Activated CD8-positive, alpha-beta memory T cell treated with anti-CD3 and anti-CD28 coated beads for 36 hours (primary cell): ENCODE results near the gene INVS. TPM values are rescaled to one million over a fixed set of nuclear protein-coding genes. Genes with fewer than 3 reads are reported as not detected.
"Not testable (repeated sequence)": the region's sequence is repeated elsewhere in the genome, so short reads cannot be mapped to it uniquely, and the experiment has no call there.

Experiments used
- CTCF ChIA-PET: fragments of 350-600 bp; sonication (Branson Sonifier 250); formaldehyde crosslinking; loops from one replicate; lab custom pipeline; 2021; ENCODE audit warnings: antibody characterized with exemption; lab: Charles Lee
- POLR2A ChIA-PET: fragments of 350-600 bp; sonication (Branson Sonifier 250); formaldehyde crosslinking; loops from one replicate; lab custom pipeline; 2021; ENCODE audit warnings: antibody characterized with exemption; lab: Charles Lee
- total RNA-seq, 2 experiments: library from RNA; stranded (reverse); gene quantifications; one replicate each; pipeline ENCODE4 v1.2.3, GENCODE V29; 2021

The INVS gene, protein sequence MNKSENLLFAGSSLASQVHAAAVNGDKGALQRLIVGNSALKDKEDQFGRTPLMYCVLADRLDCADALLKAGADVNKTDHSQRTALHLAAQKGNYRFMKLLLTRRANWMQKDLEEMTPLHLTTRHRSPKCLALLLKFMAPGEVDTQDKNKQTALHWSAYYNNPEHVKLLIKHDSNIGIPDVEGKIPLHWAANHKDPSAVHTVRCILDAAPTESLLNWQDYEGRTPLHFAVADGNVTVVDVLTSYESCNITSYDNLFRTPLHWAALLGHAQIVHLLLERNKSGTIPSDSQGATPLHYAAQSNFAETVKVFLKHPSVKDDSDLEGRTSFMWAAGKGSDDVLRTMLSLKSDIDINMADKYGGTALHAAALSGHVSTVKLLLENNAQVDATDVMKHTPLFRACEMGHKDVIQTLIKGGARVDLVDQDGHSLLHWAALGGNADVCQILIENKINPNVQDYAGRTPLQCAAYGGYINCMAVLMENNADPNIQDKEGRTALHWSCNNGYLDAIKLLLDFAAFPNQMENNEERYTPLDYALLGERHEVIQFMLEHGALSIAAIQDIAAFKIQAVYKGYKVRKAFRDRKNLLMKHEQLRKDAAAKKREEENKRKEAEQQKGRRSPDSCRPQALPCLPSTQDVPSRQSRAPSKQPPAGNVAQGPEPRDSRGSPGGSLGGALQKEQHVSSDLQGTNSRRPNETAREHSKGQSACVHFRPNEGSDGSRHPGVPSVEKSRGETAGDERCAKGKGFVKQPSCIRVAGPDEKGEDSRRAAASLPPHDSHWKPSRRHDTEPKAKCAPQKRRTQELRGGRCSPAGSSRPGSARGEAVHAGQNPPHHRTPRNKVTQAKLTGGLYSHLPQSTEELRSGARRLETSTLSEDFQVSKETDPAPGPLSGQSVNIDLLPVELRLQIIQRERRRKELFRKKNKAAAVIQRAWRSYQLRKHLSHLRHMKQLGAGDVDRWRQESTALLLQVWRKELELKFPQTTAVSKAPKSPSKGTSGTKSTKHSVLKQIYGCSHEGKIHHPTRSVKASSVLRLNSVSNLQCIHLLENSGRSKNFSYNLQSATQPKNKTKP
- 10 to 100 TPM; 17.3 to 18.3 TPM for total RNA-seq

DNA sequence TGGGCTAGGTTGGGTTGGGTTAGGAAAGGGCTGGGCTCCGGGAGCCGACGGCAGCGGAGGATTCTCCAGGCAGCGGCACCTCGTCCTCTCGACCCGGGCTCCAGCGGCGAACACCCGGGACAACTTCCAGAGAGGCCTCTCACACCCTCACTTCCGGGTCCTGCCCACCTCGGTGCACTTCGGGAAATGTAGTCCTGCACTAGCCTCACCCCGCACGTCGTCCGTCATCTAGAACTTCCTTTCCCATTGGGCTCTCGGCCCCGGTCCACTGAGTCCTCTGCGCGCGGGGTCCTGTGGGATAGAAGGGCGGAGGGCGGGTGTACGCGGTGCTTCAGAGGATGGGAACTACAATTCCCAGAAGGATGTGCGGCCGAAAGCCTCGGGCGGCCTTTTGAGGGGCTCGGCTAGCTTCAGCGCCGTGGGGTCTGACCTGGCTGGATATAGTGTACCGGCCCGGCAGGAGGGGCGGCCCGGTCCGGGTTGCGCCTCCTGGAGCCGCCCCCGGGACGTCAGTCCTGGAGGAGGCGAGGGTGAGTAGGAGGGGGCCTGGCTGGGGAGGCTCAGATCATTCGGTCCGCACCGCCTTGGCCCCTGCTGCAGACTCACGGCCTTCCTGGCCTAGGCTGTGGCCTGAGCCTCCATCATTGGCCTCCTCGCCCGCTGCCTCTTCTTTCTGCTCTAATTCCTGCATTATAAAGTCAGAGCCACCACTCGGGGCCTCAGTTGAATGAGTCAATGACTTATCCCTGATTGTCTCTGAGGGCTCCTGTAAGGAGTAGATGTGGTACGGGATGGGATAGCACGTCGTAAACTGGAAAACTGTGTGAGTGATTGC lies at the start of gene INVS, which contains the start of gene ERP44:
Gene INVS, plus strand, starts transcription at position 357 of the 835 bp plus-strand sequence. CDS start 5,279 bp downstream, outside the sequence.
Gene ERP44, minus strand, starts transcription at position 114 of the 835 bp plus-strand sequence. CDS start 160 bp downstream, outside the sequence.
- CTCF ChIA-PET, result no interaction called here

DNA sequence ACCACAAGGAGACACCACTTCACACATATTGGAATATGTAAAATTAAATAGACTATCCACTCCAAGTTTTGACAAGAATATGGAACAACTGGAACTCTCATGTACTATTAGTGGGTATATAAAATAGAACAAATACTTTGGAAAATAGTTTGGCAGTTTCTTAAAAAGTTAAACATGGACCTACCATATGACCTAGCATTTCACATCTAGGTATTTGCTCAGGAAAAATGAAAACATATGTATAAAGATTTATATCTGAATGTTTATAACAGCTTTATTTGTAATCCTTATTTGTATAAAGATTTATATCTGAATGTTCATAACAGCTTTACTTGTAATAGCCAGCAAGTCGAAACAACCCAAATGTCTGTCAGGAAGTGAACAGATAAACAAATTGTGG lies 49.5 kb upstream of the INVS start:
- POLR2A ChIA-PET, result no interaction called here
- CTCF ChIA-PET, result no interaction called here

More for the DNA sequence above, at the start of gene INVS, which contains the start of gene ERP44:
- POLR2A ChIA-PET, result no interaction called here

DNA sequence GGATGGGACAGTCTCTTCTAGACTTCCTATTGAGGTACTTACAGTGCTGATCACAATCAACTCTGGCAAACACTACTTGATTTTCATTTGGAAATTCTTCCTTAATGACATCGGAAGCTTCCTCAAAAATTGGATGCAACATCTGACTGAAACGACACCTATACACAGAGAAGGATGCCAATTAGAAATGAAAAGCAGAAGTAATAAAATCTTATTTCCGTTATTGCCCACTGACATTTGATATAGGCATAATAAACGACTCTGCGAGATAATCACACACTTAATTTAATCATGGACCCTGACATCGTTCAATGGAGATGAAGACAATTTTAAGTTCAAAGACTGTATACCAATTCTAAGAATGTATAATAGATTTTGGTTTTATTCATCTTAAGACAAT lies 46.7 kb upstream of the INVS start:
- CTCF ChIA-PET, result interaction anchor here (0.7 kb wide), 1 partner anchor 128 kb away, joined by 3 read pairs; no protein-coding TSS in a partner anchor
- POLR2A ChIA-PET, result no interaction called here

DNA sequence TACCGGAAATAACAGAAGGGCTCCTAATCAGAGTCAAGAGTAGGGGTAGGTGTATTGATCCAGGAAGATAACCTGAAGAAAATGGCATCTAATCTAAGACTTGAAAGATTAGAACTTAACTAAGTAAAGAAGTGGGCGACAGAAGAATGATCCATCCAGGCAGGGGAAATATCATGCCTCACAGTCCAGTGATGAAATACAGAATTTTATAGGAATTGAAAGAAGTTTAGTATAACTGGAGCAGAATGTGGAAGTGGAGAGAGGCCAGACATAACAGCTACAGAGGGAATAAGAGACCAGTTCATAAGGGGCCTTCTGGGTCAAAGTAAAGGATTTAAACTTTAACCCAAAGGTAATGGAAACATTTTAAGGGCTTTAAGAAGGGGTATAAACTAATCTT lies 42.5 kb upstream of the INVS start:
- ChIA-PET POLR2A (no interaction called here), CTCF (no interaction called here)

DNA sequence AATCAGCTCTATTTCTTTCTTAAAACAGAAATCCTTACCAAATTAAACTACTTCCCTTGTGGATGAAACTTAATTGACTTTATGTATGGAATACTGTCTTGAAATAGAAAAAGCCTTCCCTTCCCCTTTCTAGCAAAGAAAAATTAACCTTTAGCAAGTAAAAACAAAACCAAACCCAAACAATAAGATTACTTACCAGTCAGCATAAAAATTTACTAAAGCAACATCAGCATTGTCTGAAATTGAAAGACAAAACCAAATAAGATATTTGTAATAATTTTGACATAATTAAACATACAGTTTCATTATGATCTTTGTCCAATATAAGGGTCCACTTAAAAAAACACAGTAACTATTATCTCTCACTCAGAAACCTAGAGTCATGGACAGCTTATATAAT lies 41.4 kb upstream of the INVS start:
- ChIA-PET CTCF (no interaction called here), POLR2A (no interaction called here)

DNA sequence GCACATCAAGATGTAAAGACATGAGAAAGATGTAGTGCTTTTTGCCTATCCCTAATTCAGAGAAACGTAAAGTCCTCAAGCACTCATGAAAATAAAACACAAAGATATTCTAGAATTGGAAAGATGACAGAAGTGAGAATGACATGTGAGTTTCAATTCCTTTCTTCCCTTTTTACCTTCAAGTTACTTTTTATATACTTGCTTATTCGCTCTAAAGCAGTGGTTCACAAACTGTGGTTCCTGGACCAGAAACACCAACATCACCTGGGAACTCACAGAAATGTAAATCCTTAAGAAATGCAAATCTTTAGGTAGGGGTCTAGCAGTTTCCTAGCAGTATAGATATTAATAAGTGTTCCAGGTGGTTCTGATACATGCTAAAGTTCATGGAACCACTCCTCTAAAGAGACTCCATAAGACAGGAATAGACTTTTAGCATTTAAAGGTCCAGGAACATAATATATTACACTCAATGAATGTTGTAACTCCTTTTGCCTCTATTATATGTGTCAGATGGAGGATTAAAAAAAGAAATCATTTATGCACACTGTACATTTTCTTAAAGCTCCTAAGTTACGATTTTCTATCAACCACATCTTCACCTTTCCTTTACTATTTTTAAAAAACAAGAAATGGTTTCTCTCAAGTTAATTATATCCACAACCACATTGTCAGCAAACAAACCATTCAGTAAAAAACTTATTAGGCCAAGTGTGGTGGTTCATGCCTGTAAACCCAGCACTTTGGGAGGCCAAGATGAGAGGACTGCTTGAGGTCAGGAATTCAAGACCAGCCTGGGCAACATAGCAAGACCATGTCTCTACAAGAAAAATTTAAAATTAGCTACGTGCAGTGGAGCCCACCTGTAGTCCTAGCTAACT lies 40.1 kb upstream of the INVS start:
- ChIA-PET POLR2A (no interaction called here), CTCF (no interaction called here)

DNA sequence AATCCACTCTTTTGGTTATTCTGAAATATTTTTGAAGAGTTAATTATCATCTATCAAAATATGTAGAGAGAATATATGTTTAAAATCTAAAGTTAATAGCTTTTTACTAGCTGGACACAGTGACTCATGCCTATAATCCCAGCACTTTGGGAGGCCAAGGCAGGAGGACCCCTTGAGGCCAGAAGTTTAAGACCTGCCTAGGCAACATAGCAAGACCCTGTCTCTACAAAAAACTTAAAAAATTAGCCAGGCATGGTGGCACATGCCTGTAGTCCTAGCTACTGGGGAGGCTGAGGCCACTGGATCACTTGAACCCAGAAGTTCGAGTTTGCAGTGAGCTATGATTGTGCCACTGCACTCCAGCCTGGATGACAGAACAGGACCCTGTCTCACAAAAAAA lies 36.4 kb upstream of the INVS start:
- CTCF ChIA-PET, POLR2A ChIA-PET: not testable (repeated sequence)

DNA sequence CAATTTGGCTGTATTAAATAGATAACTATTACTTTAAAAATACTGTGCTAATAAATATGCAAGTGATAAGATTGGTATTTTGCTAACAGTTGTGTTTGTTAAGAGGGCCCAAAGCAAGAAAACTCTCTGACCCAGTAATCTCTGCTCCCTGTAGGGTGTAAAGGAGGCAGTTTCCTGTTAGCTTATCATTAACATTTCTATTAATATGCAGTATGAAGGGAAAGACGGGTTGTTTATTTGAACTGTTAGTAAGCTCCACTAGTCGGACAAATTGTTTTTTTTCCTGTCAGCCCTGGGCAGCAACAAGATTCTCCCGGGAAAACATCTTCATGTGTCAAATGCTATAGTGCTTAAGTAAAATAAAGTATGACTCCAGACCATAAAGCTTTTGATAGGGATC lies 35.9 kb upstream of the INVS start:
- CTCF ChIA-PET, result no interaction called here
- POLR2A ChIA-PET, result no interaction called here

DNA sequence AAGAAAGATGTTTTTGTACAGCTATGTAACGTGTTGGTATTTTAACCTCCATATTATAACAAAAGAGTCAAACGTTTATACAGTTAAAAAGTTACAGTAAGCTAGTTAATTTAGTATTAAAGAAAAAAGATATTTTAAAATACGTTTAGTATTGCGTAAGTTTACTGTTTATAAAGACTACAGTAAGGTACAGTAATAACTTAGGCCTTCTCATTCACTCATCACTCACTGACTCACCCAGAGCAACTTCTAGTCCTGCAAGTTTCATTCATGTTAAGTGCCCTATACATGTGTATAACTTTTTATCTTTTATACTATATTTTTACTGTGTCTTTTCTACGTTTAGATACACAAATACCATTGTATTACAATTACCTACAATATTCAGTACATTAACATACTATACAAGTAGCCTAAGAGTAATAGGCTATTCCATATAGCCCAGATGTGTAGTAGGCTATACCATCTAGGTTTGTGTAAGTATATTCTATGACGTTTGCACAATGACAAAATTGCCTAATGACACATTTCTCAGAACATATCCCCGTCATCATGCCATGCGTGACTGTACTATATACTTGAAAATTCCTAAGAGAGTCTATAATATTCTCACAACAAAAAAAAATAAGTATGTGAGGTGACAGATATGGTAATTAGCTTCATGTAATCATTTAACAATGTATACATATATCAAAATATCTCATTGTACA lies 34.0 kb upstream of the INVS start:
- ChIA-PET CTCF (no interaction called here), POLR2A (interaction anchor here (0.5 kb wide), 1 partner anchor 57 kb away, joined by 4 read pairs; no protein-coding TSS in a partner anchor)

DNA sequence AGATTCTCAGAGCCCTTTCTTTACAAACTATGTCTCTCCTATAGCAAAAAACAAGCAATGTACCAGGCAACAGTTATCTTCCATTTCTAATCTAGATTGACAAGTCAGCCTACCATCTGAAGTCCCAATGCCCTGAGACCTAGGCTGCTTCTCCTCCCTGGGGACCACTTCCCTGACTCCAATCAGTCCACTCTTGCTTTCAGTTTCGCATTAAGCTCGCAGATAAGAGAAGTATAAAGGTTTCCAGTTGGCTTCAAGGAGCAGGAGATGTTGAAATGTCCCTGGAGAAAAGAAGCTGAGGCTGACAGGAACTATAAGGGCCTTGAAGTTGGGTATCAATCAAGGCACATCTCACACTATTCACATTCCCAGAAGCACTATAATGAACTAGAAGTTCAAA lies 32.5 kb upstream of the INVS start:
- ChIA-PET POLR2A (no interaction called here), CTCF (interaction anchor here (1.0 kb wide), 1 partner anchor 21 kb away, joined by 3 read pairs; no protein-coding TSS in a partner anchor)

DNA sequence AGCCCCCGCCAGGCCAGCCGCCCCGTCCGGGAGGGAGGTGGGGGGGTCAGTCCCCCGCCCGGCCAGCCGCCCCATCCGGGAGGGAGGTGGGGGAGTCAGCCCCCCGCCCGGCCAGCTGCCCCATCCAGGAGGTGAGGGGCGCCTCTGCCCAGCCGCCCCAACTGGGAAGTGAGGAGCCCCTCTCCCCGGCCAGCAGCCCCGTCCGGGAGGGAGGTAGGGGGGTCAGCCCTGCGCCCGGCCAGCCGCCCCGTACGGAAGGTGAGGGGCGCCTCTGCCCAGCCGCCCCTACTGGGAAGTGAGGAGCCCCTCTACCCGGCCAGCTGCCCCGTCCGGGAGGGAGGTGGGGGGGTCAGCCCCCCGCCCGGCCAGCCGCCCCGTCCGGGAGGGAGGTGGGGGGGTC lies 31.1 kb upstream of the INVS start:
- POLR2A ChIA-PET, CTCF ChIA-PET: not testable (repeated sequence)

DNA sequence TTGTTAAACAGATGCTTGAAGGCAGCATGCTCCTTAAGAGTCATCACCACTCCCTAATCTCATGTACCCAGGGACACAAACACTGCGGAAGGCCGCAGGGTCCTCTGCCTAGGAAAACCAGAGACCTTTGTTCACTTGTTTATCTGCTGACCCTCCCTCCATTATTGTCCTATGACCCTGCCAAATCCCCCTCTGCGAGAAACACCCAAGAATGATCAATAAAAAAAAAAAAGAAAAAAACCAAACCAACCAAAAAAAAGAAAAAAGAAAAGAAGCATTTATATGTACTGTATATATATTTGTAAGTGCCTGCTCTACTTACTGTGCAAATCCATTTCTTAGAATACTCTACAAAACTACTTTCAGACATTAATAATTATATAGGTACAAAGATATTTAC lies 30.0 kb upstream of the INVS start:
- CTCF ChIA-PET, result not testable (repeated sequence)

DNA sequence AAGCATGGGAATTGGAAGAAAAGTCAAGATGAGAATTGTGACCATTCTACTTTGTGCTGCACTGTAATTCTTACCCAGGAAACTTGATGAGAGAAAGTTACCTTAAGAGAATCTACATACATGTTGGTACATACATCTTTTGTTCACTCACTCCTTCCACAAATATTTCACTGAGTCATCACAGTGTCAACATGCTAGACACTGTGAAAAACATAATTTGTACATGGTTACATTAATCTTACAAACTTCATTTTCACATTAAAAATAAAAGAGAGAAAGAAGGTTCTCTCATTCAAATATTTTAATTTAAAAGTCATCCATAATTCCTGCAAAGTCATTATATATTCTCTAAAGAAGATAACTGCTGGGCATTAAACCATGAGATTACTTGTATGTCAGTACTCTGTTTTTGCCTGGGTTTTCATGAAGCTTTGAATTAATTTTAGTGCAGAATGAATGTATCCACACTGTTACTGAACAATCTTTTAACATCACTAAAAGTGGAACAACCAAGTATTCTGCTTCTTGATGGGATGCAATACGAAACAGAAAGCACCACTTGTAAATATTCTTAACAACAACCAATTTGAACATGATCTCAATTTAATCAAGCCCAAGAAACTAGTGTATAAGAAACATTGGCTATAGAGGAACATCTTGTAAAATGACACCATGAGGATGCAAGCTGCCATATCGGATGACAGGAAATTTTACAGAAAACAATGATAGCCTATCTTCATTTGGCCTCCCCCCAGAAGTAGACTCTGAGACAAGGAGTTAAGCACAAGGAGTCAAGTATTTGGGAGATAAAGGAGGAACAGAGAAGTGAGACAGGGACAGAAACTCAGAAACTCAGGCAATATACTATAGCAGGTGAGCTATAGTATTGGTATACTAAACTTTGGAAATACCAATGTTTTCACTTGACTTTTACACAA lies 28.7 kb upstream of the INVS start:
- ChIA-PET CTCF (no interaction called here), POLR2A (no interaction called here)

More for the DNA sequence above, 30.0 kb upstream of the INVS start:
- POLR2A ChIA-PET, result not testable (repeated sequence)

DNA sequence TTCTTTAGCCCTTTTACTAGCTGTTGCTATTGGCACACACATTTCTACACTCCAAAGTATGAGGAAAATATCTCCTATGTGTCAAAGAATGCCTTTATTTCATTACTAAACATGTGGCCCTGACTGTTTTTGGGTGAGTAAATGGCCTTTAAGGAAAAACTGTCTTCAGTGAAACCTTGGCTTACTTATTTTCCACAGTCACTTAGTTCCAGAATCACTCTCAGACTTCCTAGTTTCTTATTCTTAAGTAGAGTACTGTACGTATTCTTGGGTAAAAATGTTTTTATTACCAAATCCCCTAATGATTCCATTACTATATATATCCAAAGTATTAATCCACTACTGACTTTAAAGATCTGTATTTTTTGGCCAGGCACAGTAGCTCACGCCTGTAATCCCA lies 27.8 kb upstream of the INVS start:
- ChIA-PET CTCF (no interaction called here), POLR2A (no interaction called here)

DNA sequence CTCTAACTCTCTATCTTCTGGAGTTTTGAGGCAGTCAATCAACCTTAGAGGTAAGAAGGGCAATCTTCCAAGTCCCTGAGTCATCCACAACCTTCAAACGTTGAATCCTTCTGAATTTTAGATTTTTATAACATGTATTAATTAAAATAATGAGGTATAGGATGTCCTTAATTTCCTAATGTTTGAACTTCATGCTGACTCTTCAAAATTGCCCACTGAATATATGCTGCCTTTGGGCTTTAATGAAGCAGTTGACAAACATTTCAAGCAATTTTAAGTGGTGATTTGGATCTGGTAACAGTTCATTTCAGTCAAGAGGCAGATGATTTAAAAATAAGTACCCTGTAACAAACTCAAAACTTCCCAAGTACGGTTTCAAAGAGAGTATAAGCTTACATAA lies 26.2 kb upstream of the INVS start:
- CTCF ChIA-PET, result no interaction called here
- POLR2A ChIA-PET, result interaction anchor here (0.5 kb wide), 1 partner anchor 138 kb away, joined by 3 read pairs; no protein-coding TSS in a partner anchor

DNA sequence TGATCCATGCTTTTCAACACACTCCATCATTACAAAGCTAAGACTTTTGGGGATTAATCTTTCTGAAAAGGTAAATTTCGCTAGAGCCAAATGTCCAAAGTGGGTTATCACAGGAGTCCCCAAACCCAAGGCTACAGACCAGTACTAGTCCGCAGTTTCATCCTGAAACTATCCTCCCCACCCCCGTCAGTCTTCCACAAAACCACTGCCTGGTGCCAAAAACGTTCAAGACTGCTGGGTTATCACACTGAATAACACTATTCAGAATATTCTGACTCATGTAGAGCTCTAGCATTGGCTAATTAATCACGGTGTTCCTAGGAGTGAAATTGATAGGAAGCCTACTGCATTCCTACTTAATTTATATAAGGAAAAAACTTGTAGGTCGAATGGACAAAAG lies 24.9 kb upstream of the INVS start:
- POLR2A ChIA-PET, result no interaction called here
- CTCF ChIA-PET, result no interaction called here
